PC-9 (cell line): ENCODE measurements around the gene CAPN11. TPM values are rescaled to one million over a fixed set of nuclear protein-coding genes. Genes with fewer than 3 reads are reported as not detected.

Experiments used
- Bru-seq: library from RNA; stranded (reverse); fragments of 400-500 nt; gene quantifications from one replicate; lab custom pipeline; 2021; lab: Mats Ljungman, UMichigan
- BruChase-seq, 2 experiments: library from RNA; stranded (reverse); fragments of 400-500 nt; gene quantifications; one replicate each; lab custom pipeline; 2021; lab: Mats Ljungman, UMichigan
- BruUV-seq: library from RNA; stranded (reverse); fragments of 400-500 nt; replicated peaks from 2 replicates; lab custom pipeline; 2021; lab: Mats Ljungman, UMichigan
- CTCF ChIA-PET: fragments of 300-600 bp; sonication (Branson Sonifier 250); formaldehyde crosslinking; loops from one replicate; lab custom pipeline; 2022; ENCODE audit warnings: antibody characterized with exemption; lab: Charles Lee
- POLR2A ChIA-PET: fragments of 300-600 bp; sonication (Branson Sonifier 250); formaldehyde crosslinking; loops from one replicate; lab custom pipeline; 2022; ENCODE audit warnings: antibody characterized with exemption; ENCODE audit not compliant: unreplicated experiment; lab: Charles Lee
- DNase-seq, 2 experiments: peaks; one replicate each; pipeline versions ENCODE4 v3.0.0 to v3.0.0-alpha.2; 2015 to 2022; ENCODE audit warnings: mixed read lengths in 1 of 2
- H2AFZ ChIP-seq: fragments of 200-600 bp; sonication (generic); 2 replicates; pipeline ENCODE4 v1.8.1; 2017; ENCODE audit warnings: antibody characterized with exemption
- H3F3A ChIP-seq: fragments of 200-600 bp; sonication (generic); 2 replicates; pipeline ENCODE4 v1.8.1; 2017; ENCODE audit warnings: antibody characterized with exemption, mild to moderate bottlenecking, low read depth; ENCODE audit not compliant: insufficient read depth
- H3K27ac ChIP-seq: fragments of 200-600 bp; sonication (generic); 2 replicates; pipeline ENCODE4 v1.6.1; 2016; ENCODE audit warnings: mixed run types
- H3K27me3 ChIP-seq: fragments of 200-600 bp; sonication (generic); 2 replicates; pipeline ENCODE4 v1.6.1; 2016; ENCODE audit warnings: low read depth, mixed run types; ENCODE audit not compliant: insufficient read depth
- H3K36me3 ChIP-seq: fragments of 200-600 bp; sonication (generic); 2 replicates; pipeline ENCODE4 v1.6.1; 2016; ENCODE audit warnings: low read depth, mixed run types
- H3K4me1 ChIP-seq: fragments of 200-600 bp; sonication (generic); replicated peaks from 2 replicates; pipeline ENCODE4 v1.6.1; 2016; ENCODE audit warnings: mixed run types; ENCODE audit not compliant: insufficient read depth
- H3K4me2 ChIP-seq: fragments of 200-600 bp; sonication (generic); 2 replicates; pipeline ENCODE4 v1.6.1; 2017; ENCODE audit warnings: mixed run types
- H3K4me3 ChIP-seq: fragments of 200-600 bp; sonication (generic); 2 replicates; pipeline ENCODE4 v1.6.1; 2016; ENCODE audit warnings: mixed run types
- H3K79me2 ChIP-seq: fragments of 200-600 bp; sonication (generic); 2 replicates; pipeline ENCODE4 v1.6.1; 2017; ENCODE audit warnings: low read depth, mixed run types
- H3K9me2 ChIP-seq: fragments of 200-600 bp; sonication (generic); 2 replicates; pipeline ENCODE4 v1.8.1; 2017; ENCODE audit warnings: mild to moderate bottlenecking; ENCODE audit not compliant: insufficient read depth
- H3K9me3 ChIP-seq: fragments of 200-600 bp; sonication (generic); 2 replicates; pipeline ENCODE4 v1.8.1; 2016; ENCODE audit warnings: low read depth; ENCODE audit not compliant: insufficient read depth
- H4K20me1 ChIP-seq: fragments of 200-600 bp; sonication (generic); 2 replicates; pipeline ENCODE4 v1.8.1; 2017; ENCODE audit not compliant: insufficient read depth
- EZH2 ChIP-seq: fragments of 200-600 bp; sonication (generic); IDR thresholded peaks from 2 replicates; pipeline ENCODE4 v1.8.0; 2017; ENCODE audit warnings: antibody characterized with exemption, low read depth
- intact Hi-C: fragments of 100-400 bp; cut with micrococcal nuclease; formaldehyde crosslinking; loops from one replicate; pipeline ENCODE4 v1.10.0; 2022; ENCODE audit not compliant: unreplicated experiment
- long read RNA-seq: library from polyadenylated mRNA; stranded (forward); transcript quantifications from one replicate; pipeline ENCODE4 v2.0.0, GENCODE V29; 2022
- total RNA-seq: library from RNA; stranded (reverse); gene quantifications from 2 replicates; pipeline ENCODE4 v1.2.3, GENCODE V29; 2021
- TF ChIP-seq, protein P1 (sequence below): fragments of 200-600 bp; sonication (generic); conservative IDR thresholded peaks from 2 replicates; pipeline ENCODE4 v1.6.1; 2017; ENCODE audit warnings: mixed run types, antibody characterized with exemption, mild to moderate bottlenecking, moderate library complexity

Gene CAPN11
- not detected in 2 replicates for total RNA-seq
- Bru-seq, nascent RNA, result not detected
- percentile 7 among the genes with signal in this experiment for BruChase-seq, experiment 1, labeled RNA remaining after a 2-hour chase
- BruChase-seq, experiment 2, labeled RNA remaining after a 6-hour chase, result percentile 4 among the genes with signal in this experiment
- long read RNA-seq, result 0 reads

DNA sequence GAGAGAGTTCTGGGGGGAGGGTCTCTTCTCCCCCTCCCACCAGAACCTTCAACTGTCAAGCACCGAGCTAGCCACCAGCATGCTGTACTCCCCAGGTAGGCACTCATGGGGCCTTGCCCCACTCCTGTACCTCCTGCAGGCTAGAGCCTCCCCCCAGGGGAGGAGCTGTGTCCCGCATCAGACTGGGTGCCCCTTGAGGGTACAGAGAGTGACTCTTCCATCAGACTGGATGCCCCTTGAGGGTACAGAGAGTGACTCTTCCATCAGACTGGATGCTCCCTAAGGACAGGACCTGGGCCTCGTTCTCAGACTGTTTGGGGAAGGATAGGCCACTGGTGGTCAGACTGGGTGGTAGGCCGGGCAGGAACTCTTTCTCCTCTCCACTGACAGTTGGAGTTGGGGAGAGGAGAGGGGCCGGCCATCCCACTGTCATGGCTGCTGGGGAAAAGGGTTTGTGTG is at the start of gene CAPN11:
Gene CAPN11 (plus strand): TSS at position 51 of the 459 bp plus-strand sequence. CDS start 29 bp downstream, at position 80.
- TF ChIP-seq EZH2, result no peak
- TF ChIP-seq, protein P1, sequence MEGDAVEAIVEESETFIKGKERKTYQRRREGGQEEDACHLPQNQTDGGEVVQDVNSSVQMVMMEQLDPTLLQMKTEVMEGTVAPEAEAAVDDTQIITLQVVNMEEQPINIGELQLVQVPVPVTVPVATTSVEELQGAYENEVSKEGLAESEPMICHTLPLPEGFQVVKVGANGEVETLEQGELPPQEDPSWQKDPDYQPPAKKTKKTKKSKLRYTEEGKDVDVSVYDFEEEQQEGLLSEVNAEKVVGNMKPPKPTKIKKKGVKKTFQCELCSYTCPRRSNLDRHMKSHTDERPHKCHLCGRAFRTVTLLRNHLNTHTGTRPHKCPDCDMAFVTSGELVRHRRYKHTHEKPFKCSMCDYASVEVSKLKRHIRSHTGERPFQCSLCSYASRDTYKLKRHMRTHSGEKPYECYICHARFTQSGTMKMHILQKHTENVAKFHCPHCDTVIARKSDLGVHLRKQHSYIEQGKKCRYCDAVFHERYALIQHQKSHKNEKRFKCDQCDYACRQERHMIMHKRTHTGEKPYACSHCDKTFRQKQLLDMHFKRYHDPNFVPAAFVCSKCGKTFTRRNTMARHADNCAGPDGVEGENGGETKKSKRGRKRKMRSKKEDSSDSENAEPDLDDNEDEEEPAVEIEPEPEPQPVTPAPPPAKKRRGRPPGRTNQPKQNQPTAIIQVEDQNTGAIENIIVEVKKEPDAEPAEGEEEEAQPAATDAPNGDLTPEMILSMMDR, result no peak

DNA sequence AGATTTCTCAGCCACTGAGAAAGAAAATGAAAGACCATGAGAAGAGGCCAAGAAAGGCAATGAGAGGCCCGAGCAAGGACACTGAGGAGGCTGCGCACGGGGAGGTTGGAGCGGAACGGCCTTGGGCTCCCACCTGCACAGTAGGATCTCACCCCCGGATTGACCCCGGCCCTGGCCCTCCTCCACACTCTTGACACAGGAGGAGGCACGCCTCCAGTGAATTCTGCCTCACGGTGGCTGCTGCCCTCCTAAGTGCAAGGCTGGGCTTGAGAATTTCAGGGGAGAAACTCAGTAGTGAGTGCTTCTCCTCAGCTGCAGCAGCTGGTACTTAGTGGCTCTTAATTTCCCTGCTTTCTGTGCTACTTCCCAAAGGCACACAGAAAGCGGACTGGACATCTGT is 49.4 kb upstream of the CAPN11 start:
- no peaks in the 10 kb centered on the region; the same call in 1 of the 2 replicates for H3K79me2 ChIP-seq
- H3K36me3 ChIP-seq, result peaks cover 22% of the 10 kb centered on the region
- H2AFZ ChIP-seq, result no peak overlapping the region
- no peak overlapping the region for H3K4me3 ChIP-seq
- no peak overlapping the region for H3K4me2 ChIP-seq
- no peaks in the 10 kb centered on the region for H3K4me1 ChIP-seq
- no TSS peak for BruUV-seq
- H3F3A ChIP-seq, result peaks cover 9% of the 10 kb centered on the region; the same call in 1 of the 2 replicates
- H3K27ac ChIP-seq, result no peak overlapping the region
- H4K20me1 ChIP-seq, result peaks cover 16% of the 10 kb centered on the region; the same call in 1 of the 2 replicates
- H3K27me3 ChIP-seq, result no peaks in the 10 kb centered on the region
- DNase-seq, result no peak
- no peaks in the 10 kb centered on the region for H3K9me3 ChIP-seq
- no peaks in the 10 kb centered on the region for H3K9me2 ChIP-seq
- ChIA-PET POLR2A (no interaction called here), CTCF (interaction anchor here (0.6 kb wide), 1 partner anchor 12 kb away, joined by 3 read pairs; no protein-coding TSS in a partner anchor)
- intact Hi-C loops, result no loop called here
- no peak for TF ChIP-seq EZH2
- TF ChIP-seq, protein P1, result no peak

More for the DNA sequence above, at the start of gene CAPN11:
- Histone ChIP-seq H3K9me3 (no peaks in the 10 kb centered on the region), H2AFZ (no peak within 1 kb of the TSS), H3K4me3 (no peak within 1 kb of the TSS), H4K20me1 (no peaks in the 10 kb centered on the region), H3K27ac (no peak within 1 kb of the TSS), H3K9me2 (no peaks in the 10 kb centered on the region), H3K79me2 (no peaks in the 10 kb centered on the region), H3F3A (peaks cover 17% of the 10 kb centered on the region), H3K4me2 (no peak within 1 kb of the TSS), H3K27me3 (no peaks in the 10 kb centered on the region; the same call in 1 of the 2 replicates), H3K36me3 (no peaks in the 10 kb centered on the region), H3K4me1 (peaks cover 6% of the 10 kb centered on the region; the same call in 1 of the 2 replicates)
- no peak for DNase-seq
- intact Hi-C loops, result no loop called here
- no TSS peak for BruUV-seq
- POLR2A ChIA-PET, result no interaction called here
- CTCF ChIA-PET, result interaction anchor here (0.6 kb wide), 1 partner anchor 412 kb away, joined by 3 read pairs; no protein-coding TSS in a partner anchor

DNA sequence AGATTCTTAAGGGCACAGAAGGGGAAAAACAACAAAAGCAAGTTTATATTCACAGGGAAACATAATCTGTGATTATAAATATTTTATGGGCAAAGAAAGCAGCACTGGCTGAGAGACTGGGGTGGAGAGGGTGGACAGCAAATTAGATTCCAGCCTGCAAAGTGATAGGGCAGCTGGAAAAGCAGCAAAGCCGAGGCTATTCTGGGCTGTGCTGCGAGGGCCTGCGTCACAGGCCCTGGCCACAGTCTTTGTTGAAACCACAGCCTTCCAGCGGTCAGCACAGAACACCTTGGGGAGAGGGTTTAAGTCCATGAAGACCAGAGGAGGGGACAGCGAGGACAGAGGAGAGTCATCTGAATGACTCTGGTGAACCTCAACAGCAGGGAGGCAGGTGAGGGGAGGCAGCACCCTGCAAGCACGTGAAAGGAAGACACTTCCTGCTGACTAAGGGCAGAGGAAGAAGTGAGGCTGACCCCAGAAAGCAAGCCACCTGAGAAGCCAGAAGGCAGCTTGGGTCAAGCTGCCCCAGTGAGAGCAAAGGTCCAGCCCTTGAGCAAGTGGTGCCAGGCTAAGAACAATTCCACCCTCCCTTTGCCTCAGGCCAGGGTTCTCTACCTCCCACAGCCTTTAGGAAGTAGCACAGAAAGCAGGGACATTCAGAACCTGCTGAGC is 48.5 kb upstream of the CAPN11 start:
- Histone ChIP-seq H3K27ac (no peak overlapping the region), H3K27me3 (no peaks in the 10 kb centered on the region), H3K79me2 (peaks cover 3% of the 10 kb centered on the region; the same call in 1 of the 2 replicates), H3K4me2 (no peak overlapping the region), H3K36me3 (peaks cover 25% of the 10 kb centered on the region), H3F3A (peaks cover 7% of the 10 kb centered on the region; the same call in 1 of the 2 replicates), H3K4me3 (no peak overlapping the region), H3K9me2 (no peaks in the 10 kb centered on the region), H4K20me1 (peaks cover 17% of the 10 kb centered on the region; the same call in 1 of the 2 replicates), H3K4me1 (no peaks in the 10 kb centered on the region), H2AFZ (no peak overlapping the region), H3K9me3 (no peaks in the 10 kb centered on the region)
- TF ChIP-seq, protein P1, result no peak
- no peak for TF ChIP-seq EZH2
- intact Hi-C loops, result no loop called here
- ChIA-PET POLR2A (no interaction called here), CTCF (interaction anchor here (0.6 kb wide), 1 partner anchor 111 kb away, joined by 3 read pairs; no protein-coding TSS in a partner anchor)
- DNase-seq, result no peak
- BruUV-seq, result no TSS peak
